GM21576 (cell line): ENCODE measurements around the gene LTBP2.

ENCODE experiments used
- ATAC-seq: cut with Tn5 transposase; IDR thresholded peaks from one replicate; pipeline ENCODE4 v1.9.1; 2021; ENCODE audit warnings: mild to moderate bottlenecking, moderate library complexity; ENCODE audit not compliant: unreplicated experiment

Gene LTBP2

DNA sequence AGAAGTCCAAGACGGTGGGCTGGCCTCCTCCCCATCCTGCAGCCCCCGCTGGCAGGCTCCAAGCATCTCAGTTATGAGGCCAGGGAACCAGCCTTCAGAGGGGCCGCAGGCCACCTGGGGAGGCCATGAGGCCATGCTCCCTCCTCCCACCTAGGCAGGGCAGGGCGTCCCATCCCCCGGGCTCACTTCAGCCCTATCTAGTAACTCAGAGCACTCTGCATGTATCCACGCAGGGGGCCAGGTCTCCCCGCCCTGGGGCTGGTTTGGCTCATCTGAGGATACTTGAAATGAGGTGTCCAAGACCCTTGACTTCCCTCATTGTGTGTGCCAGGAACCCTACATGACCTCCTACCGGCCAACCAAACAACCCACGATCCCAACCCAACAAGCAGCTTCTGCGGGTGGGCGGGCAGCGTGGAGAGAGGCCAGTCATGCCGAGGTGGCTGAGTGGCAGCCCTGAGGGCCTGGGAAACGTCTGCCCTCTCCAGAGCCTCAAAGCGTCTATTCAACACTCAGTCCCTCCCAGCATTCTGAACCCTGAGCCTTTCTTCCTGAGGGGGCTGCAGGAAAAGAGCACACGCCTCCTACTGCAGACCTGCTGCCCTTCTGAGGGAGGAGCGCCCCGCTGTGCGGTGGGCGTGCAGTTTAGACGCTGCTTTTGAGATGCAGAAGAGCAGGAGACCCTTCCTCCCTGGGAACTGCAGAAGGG, 101.7 kb downstream of the LTBP2 start:
- no peak for ATAC-seq

DNA sequence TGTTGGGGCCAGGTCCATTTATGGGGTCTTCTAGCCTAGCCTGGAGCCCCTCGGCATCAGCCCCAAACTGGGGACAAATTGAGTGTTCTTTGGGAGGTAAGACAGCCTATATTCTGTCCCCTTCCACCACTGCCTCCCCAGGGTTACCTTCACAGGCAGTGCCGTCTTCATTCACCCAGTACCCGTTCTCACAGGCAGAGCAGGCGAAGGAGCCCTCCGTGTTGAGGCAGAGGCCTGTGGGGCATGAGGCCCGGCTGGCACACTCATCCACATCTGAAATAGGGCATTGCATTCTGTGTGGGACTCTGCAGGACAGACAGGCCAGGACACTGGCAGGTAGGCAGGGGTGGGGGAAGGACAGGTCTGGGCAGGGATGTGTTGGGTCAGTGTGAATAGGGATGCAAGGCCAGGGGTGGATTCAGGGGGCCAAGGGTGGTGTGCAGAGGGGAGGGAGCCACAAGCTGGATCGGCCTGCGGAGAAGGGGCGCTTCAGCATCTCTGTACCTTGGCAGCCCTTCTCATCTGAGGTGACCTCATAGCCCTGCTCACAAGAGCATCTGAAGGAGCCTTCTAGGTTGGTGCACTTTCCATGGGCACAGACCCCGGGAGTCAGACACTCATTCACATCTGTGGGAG, 102.3 kb downstream of the LTBP2 start:
- no peak for ATAC-seq

DNA sequence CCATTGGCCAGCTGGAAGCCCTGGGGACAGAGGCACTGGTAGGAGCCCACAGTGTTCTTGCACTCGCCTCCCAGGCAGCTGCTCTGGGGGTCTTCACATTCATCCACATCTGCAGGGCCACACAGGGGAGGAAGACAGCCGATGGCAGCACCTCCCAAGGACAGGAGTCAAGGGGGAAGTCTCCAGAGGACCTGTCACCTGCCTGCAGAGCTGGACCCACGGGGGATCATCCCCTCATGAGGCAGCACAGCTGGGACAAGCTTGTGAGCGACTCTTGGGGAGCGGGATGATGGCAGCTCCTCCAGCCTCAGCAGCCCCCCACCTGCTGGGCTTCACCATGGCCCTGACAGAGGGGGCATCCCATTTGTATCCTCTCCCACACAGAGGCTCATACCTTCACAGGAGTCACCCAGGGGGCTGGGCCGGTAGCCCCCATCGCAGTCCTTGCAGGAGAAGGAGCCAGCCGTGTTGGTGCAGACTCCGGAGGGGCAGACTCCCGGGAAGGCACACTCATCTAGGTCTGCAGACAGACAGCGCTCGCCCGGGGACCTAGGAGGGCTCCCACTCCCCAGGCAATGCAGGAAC, 103.1 kb downstream of the LTBP2 start:
- ATAC-seq, result no peak

DNA sequence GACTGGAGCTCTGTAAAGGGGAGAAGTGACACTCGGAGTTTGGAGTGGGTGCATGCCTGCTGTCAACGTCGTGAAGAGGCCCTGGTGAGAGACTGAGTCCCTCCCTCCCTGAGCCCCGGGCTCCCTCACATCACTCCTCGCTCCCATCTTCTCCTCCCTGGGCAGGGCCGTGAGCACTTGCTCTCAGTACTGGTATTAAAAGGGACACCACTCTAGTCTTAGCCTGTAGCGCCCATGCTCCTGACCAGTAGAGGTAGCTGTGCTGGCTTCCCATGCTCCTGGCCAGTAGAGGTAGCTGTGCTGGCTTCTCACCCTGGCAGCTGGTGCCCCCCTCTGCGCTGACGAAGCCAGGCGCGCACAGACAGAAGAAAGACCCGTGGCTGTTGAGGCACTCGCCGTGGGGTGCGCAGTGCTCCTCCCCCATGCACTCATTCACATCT, 103.7 kb downstream of the LTBP2 start:
- no peak for ATAC-seq

DNA sequence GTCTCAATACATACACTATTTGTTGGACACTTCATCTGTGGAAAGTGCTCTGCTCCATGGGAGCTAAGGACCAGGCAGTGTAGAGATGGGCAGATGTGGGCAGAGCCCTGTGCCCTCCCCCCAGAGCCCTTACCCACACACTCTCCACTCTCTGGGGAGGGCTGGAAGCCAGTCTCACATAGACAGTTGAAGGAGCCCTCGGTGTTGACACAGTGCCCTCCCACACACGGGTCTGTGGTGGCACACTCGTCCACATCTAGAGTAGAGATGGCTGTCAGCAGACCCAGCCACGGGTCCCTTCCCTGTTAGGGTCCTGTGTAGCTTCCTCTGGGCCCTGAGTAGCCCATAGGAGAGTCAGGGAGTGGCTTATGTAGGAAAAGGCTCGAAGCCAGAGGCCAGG, 104.2 kb downstream of the LTBP2 start:
- no peak for ATAC-seq

DNA sequence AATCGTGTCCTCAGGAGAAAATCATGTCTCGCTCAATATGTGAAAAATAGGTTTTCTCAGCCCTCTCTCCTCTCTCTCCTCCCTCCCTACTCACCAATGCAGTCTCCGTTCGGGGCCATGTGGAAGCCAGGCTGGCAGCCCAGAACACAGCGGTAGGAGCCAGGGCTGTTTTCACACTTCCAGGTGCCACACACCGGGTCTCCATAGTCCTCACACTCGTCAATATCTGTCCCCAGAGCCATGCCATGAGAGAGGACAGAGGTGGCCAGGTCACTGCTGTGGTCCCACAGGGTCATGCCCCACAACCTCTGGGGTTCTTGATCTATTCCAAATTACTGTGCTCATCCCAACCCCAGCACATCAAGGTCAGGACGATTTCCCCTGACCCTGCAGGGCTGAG, 105.0 kb downstream of the LTBP2 start:
- ATAC-seq, result no peak

DNA sequence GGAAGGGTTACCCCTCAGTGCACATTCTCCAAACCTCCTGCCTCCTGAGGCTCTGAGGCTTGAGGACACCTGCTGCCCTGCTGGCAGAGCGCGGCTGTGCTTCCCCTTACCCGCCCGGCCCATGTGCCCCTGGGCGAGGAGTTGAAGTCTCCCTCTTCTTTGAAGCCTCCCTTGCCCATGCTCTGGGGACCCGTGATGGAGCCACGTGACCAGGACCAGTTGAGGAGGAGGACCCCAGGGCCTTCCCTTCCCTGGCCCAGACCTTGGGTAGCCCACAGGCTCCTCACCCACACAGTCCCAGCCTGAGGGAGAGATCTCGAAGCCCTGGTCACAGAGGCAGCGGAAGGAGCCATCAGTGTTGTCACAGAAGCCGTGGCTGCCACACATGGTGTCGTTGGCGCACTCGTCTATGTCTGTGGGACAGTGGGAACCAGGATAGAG, 105.6 kb downstream of the LTBP2 start:
- ATAC-seq, result no peak

DNA sequence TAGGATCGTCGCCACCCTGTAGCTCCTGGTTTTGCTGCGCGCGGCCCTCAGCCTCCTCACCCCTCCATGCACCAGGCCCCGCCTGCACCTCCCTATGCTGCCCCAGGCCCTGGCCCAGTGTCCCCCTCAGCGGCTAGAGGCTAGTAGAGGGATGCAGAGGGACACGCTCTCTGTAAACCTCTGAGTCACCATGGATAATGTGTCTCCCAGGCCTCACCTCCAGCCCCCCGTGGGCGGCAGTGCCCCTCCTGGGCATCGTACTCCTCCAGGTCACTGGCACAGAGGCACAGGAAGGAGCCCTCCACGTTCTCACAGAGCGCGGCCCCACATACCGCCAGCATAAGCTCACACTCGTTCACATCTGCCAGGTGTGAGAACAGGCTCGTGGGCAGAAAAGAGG, 106.2 kb downstream of the LTBP2 start:
- ATAC-seq, result no peak

DNA sequence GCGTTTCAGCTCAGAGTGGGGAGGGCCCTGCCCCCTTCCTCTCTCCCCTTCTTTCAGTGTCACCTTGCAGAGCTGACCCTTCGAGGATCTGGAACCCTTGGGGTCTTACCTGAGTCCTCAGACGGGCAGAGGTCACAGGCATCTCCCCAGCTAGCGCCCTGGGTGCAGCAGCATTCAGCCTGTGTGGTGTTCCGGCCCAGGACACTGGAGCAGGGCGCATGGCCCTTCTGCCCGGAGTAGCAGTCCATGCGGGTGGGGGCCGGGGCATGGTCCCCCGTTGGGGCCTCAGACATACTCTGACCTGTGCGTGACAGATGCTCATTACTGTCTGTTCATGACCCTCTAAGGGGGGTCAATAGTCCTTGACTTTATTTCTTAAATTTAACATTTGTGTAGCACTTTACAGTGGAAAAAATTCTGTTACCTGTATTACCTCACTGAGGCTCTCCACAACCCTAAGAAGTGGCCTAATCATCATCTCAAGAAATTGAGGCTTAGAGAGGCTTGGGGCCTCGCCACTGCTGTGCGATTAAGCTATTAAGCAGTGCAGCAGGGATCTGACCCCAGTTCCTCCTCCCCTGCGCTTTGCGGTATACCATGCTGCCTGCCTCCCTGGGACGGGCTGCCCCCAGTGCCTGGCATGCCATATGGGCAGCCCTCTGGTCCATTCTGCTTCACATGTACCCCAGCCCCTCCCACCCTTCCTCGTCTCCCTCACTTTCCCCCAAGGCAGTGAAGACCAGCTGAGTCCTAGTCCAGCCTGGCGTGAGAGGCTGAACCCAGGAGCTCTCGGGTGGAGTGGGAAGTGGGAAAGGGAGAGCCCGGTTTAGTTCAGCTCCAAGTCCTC, 106.9 kb downstream of the LTBP2 start:
- no peak for ATAC-seq

DNA sequence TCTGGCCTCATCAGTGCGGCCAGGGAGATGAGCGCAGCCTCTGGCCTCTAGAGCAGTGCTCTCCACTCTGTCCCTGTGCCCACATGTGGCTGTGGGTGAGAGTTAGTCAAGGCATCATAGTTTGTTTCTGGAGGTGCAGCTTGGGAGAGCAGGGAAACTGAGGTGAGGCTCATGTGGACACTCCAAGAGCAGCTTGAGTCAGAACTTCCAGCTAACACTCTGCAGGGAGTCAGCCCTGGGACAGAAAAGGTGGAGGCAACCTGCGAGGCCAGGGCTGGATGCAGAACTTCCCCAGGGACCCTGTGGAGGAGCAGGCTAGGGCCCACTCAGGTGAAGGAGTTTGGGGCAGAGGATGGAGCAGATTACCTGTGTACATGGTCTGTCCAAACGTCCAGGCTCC, 107.6 kb downstream of the LTBP2 start:
- ATAC-seq, result no peak

DNA sequence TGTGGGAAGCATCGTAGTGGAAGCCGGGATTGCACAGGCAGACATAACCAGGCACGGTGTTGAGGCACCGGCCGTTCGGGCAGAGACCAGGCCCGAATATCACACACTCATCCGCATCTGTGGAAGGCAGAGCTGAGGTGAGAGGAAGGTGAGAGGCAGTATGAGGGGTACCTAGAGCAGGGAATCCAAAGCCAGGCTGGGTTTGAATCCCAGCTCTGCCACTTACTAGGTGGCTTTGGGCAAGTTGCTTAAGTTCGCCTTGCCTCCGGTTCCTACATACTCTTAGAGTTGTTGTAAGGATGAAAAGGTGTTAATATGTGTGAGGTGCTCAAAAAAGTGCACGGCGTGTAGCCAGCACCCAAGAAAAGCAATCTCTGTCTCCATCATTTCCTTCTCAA, 108.1 kb downstream of the LTBP2 start:
- no peak for ATAC-seq

DNA sequence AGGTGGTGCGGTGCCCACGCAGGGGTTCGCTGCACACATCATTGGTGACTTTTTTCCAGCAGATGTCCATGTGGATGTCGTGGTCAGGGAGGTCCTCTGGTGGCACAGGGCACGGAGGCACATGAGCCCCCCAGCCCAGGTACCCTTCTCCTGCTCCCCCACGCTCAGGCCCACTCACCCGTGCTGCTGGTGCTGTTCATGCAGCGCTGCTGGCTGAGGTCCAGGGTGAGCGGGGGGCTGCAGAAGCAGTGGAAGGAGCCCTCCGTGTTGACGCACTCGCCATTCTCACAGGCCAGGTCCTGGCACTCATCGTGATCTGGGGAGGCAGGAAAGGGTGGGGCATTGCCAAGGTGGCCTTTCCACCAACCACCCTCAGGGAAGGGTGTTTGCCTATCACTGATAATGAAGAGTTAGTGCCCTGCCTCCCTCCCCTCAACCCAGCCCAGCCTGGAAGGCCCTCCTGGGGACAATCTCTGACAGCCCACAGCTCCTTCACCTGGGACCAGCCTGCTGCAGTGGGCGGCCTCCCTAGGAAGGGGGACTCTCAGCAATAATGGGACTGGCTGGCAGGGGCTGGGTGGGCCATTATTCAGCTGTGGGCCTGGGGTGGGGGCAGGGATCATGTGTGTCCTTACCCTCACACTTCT, 108.6 kb downstream of the LTBP2 start:
- no peak for ATAC-seq

DNA sequence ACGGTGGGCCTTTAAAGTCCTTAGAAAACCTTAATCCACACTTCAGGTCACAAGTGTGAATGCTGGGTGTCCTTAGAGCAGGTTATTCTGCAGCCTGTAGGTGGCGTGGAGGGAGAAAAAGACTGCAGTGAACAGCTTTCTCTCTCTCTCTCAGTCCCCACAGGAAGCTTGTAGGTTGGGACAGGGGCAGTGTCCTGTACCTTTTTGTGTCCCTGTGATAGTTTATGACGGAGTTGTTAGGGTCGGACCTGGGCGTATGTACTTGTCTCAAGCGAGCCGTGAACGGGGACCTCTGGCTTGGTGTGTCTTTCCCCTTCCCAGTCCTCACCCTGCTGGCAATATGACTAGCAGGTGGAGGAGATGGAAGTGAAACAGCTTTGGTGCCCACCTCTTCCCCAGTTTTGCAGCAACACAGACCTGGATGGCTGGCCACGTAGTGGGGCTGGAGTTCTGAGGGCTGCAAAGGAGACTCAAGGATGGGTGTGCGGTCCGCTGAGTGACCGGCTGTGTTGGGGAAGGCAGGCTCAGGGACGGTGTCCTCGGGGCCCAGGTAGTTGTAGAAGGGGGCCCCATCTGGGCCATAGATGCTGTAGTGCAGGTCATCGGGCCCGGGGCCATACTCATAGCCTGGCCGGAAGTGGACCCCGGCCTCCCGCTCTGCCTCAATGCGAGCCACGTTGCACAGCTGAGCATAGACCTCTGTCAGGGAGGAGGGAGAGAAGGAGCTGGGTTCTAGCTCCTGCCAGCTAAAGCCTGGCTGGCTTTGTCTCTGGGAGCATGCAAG, 109.6 kb downstream of the LTBP2 start:
- ATAC-seq, result no peak

DNA sequence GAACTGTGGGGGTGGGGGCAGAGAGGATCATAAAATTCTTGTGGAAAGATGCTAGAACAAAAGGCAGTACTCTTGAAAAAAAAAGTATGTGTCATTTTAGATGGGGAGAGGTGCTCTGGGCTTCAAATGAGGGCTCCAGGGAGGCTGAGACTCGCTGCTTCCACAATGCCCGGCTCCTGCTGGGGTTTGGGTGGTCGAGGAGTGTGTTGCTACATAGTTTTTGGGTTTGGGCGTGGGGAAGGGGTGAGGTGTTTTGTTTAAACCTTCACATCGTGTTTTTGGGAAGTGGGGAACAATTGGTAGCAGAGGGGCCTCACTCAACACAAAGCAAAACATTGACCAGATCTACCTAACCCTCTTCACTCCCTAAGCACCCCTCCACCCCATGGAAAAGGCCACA, 110.3 kb downstream of the LTBP2 start:
- no peak for ATAC-seq

DNA sequence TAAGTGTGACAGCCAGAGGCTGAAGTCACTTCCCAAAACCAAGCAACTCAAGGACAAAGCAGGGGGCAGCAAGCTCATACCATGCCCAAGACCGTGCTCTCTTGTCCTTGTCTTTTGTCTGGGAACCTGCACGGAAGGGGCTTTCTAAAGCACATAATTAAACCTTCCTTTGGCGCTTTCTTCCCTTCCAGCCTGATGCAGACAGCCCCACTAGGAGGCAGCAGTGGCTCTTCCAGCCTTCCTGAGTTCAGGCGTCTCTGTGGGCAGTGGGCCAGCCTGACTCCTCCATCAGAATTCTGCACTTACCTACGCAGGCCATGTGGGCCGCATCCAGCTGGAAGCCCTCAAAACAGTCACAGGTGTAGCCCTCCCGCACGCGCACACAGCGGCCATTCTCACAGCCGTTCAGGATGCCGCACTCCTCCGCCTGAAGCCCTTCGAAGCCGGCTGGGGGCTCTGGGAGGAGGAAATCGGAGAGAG, 110.9 kb downstream of the LTBP2 start:
- no peak for ATAC-seq

DNA sequence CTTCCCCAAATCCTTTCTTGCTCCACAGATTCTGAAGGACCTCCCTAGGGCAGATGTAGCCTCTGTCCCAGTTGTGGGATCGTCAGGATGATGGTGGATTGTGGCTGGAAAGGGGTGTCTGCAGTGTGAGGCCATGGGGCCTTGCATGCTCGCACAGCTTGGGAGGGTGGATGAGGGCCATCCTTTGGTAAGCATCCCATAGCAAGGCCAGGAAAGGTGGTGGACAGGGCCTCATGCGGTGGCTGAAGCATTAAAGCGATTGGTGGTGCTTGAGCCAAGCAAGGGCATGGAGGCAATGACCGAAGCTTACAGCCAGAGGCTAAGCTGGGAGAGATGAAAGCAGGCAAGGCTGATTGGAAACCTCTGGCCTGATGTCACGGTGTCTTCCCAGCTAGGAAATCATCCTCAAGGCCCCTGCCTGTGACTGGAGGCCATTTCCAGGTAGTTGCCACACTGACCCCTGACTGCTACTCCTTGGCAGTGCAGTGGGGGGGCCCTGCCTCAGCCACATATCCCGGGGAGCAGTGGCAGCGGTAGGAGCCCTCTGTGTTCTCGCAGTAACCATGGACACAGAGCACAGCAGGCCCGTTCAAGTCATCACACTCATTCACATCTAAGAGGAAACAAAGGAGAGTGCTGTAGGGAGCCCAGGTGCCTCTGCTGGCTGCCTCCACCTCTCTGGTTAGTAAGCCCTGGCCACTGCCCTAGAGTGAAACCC, 111.5 kb downstream of the LTBP2 start:
- ATAC-seq, result no peak

DNA sequence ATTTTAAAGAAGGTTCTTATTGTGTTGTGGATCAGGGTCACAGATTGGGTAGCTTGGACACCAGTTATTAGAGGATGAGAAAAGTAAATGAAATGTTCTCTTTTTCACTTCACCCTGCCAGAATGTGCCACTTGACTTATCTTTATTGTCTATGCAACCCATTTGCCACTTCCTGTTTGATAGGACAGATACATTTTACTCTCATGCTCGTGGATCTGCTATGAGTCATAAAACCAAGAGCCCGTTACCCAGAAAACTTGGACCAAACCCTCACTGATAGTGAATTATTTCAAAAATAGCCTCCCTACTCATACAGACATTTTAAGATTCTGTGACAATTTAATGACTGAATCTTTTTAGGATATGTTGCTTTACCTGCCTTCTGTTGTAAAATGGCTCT, 116.7 kb downstream of the LTBP2 start:
- no peak for ATAC-seq

DNA sequence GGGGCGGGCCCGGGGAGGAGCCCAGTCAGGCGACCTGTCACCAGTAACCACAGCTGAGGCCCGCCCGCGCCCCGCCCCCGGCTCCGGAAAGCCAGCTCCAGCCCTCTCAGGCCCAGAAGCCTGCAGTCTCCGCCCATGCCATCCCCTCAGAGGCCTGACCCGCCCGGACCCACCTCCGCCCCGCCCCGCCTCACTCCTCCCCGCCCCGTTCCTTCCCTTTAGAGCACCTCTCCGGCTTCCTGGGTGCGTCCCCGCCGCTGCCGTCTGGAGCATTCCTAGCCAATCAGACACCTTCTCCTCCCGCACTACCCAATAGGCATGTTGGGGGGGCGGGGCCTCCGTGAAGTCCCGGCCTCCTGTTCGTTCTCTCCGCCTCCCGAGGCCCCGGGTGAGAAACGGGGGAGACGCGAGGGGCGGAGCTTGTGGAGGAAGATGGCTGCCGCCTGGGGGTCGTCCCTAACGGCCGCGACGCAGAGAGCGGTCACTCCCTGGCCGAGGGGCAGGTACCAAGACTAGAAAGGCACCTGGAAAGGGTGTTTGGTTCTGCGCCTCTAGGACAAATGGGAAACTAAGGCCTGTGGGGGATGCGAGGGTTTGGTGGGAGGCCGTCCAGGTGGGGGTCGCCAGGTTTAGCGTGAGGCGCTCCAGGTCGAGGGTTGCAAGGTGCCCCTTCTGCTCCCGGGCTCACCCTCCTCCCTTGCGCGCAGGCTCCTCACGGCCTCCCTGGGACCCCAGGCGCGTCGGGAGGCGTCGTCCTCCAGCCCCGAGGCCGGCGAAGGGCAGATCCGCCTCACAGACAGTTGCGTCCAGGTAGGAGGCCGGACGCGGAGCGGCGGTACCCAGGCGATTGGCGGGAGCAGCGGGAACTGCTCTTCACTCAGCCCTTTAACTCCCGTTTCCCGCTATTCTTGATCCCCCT, 118.4 kb downstream of the LTBP2 start, which contains the start of gene ISCA2:
TSS of gene ISCA2 (plus strand) at position 423 of the 919 bp plus-strand sequence. CDS start at position 433, 10 bp downstream.
- peak; percentile 81 for ATAC-seq
